ENCODE results near the gene RDH16.

DNA sequence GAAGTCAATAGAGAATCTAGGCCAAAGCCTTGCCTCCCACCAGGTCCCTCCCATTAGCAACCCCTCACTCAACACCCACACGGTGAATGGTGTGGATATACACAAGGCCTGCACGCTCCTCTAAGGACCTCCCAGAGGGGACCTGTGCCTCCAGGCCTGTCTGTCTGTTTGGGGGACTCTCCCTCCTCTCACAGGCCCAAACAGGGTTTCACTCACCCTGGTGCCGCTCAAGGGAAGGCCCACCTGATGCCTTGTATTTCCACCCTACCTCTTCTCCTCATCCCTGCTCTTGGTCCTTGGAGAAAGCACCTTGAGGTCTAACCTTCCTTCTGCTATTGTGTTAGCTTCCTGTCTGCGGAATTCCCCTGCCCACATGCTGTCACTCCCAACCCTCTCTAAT lies 27.6 kb downstream of the RDH16 start:
- TF ChIP-seq, protein P1, sequence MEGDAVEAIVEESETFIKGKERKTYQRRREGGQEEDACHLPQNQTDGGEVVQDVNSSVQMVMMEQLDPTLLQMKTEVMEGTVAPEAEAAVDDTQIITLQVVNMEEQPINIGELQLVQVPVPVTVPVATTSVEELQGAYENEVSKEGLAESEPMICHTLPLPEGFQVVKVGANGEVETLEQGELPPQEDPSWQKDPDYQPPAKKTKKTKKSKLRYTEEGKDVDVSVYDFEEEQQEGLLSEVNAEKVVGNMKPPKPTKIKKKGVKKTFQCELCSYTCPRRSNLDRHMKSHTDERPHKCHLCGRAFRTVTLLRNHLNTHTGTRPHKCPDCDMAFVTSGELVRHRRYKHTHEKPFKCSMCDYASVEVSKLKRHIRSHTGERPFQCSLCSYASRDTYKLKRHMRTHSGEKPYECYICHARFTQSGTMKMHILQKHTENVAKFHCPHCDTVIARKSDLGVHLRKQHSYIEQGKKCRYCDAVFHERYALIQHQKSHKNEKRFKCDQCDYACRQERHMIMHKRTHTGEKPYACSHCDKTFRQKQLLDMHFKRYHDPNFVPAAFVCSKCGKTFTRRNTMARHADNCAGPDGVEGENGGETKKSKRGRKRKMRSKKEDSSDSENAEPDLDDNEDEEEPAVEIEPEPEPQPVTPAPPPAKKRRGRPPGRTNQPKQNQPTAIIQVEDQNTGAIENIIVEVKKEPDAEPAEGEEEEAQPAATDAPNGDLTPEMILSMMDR (IDR thresholded peaks at IDR 0.05), result no peak
- TF ChIP-seq POLR2A (IDR thresholded peaks at IDR 0.05), result no peak
- TF ChIP-seq EP300 (IDR thresholded peaks at IDR 0.05), result no peak

All from suprapubic skin (tissue), 3 donors.